NT2/D1 (cell line): ENCODE data around the gene CYSRT1.

Source experiments
- YY1 ChIP-seq: IDR thresholded peaks from 2 replicates; pipeline ENCODE4 v1.6.1; 2011; ENCODE audit not compliant: insufficient read length, insufficient read depth
- ZNF274 ChIP-seq: IDR thresholded peaks from 2 replicates; pipeline ENCODE4 v1.6.1; 2011; ENCODE audit warnings: mild to moderate bottlenecking, low read depth, low read length

DNA sequence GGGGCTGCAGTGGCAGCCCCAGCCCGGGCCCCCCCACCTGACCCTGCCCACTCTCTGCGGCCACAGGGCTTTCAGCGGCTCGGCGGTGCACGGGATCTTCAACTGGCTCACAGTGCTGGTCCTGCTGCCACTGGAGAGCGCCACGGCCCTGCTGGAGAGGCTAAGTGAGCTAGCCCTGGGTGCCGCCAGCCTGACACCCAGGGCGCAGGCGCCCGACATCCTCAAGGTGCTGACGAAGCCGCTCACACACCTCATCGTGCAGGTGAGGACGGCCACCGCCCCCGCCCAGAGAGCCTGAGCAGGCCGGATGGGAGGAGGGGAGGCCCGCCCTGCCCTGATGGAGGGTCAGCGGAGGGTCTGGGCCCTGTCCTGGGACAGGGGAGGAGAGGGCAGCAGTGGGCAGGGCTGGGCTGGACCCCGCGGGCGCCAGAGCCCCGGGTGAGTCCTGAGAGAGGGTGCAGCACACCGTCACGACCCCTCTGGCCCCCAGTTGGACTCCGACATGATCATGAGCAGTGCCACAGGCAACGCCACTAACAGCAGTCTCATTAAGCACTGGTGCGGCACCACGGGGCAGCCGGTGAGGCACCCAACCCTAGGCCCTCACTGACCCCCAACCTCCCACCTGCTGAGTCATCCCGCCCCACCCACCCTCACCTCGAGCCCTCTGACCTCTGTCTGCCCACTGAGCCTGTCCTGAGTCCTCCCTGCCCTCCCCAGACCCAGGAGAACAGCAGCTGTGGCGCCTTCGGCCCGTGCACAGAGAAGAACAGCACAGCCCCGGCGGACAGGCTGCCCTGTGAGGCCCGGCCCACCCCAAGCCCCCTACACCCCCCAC is 8.4 kb downstream of the CYSRT1 start:
- no peak for TF ChIP-seq YY1
- TF ChIP-seq ZNF274: no peak
